B cell (primary cell): ENCODE results near the gene TMEM203. TPM values are rescaled to one million over a fixed set of nuclear protein-coding genes. Genes with fewer than 3 reads are reported as not detected.

Source experiments
- ATAC-seq: fragments of 200-7000 bp; cut with Tn5 transposase; one replicate; pipeline ENCODE4 v1.10.0; 2021; ENCODE audit warnings: low read depth, mild to moderate bottlenecking, moderate number of reproducible peaks, moderate library complexity
- CTCF ChIA-PET: fragments of 350-600 bp; sonication (Branson Sonifier 250); formaldehyde crosslinking; loops from one replicate; lab custom pipeline; 2021; ENCODE audit warnings: antibody characterized with exemption, inconsistent platforms; lab: Charles Lee
- POLR2A ChIA-PET: fragments of 350-600 bp; sonication (Branson Sonifier 250); formaldehyde crosslinking; loops from one replicate; lab custom pipeline; 2021; ENCODE audit warnings: antibody characterized with exemption; lab: Charles Lee
- DNase-seq: peaks from one replicate; pipeline ENCODE4 v3.0.0; 2013
- H2AFZ ChIP-seq: 2 replicates; pipeline ENCODE4 v1.6.1; 2012; ENCODE audit warnings: mild to moderate bottlenecking, low read depth, low read length; ENCODE audit not compliant: insufficient read depth, poor library complexity, severe bottlenecking
- H3K27ac ChIP-seq, 2 donors: 1 replicate in 1 of 2; 2 replicates in 1 of 2; pipeline ENCODE4 v1.5.1; 2012 to 2013; ENCODE audit warnings: low read length in 2 of 2, mild to moderate bottlenecking in 2 of 2, moderate library complexity in 1 of 2
- H3K27me3 ChIP-seq, 4 experiments: fragments of 200-600 bp in 1 of 4; sonication (generic) in 1 of 4; replicated peaks in 1 of 4; 1 replicate in 2 of 4; 2 replicates in 2 of 4; pipeline versions ENCODE4 v1.6.1 to v1.7.0; 2013 to 2016; ENCODE audit warnings: low read length in 3 of 4, mild to moderate bottlenecking in 2 of 4, mixed read lengths in 1 of 4, moderate library complexity in 1 of 4; ENCODE audit not compliant: insufficient read depth in 4 of 4, control insufficient read depth in 3 of 4; ENCODE audit errors: control extremely low read depth in 1 of 4
- H3K36me3 ChIP-seq, 2 experiments: replicated peaks in 1 of 2; 1 replicate in 1 of 2; 2 replicates in 1 of 2; pipeline versions ENCODE4 v1.6.1 to v1.7.1; 2013; ENCODE audit warnings: low read length in 1 of 2; ENCODE audit not compliant: insufficient read depth in 2 of 2, control insufficient read depth in 1 of 2; ENCODE audit errors: control extremely low read depth in 1 of 2, extremely low read depth in 1 of 2
- H3K4me1 ChIP-seq, 2 donors: fragments of 200-600 bp in 1 of 2; sonication (generic) in 1 of 2; 1 replicate in 1 of 2; 2 replicates in 1 of 2; pipeline versions ENCODE4 v1.5.1 to v1.6.1; 2013 to 2017; ENCODE audit warnings: low read length in 2 of 2; ENCODE audit not compliant: control insufficient read depth in 2 of 2, insufficient read depth in 2 of 2
- H3K4me2 ChIP-seq: replicated peaks from 2 replicates; pipeline ENCODE3; 2012; ENCODE audit warnings: mild to moderate bottlenecking, low read depth, low read length; ENCODE audit not compliant: poor library complexity, severe bottlenecking
- H3K4me3 ChIP-seq, 5 experiments: fragments of 200-600 bp in 1 of 5; sonication (generic) in 1 of 5; 1 replicate in 3 of 5; 2 replicates in 2 of 5; pipeline versions ENCODE4 v1.5.1 to v1.7.0; 2011 to 2016; ENCODE audit warnings: low read length in 4 of 5, mild to moderate bottlenecking in 4 of 5, low read depth in 2 of 5, control low read depth in 1 of 5, moderate library complexity in 1 of 5; ENCODE audit not compliant: insufficient read depth in 1 of 5; ENCODE audit errors: control extremely low read depth in 1 of 5, extremely low read depth in 1 of 5
- H3K79me2 ChIP-seq: fragments of 200-600 bp; sonication (generic); one replicate; pipeline ENCODE4 v1.6.0; 2016; ENCODE audit warnings: low read length; ENCODE audit not compliant: control insufficient read depth, insufficient read depth
- H3K9ac ChIP-seq: fragments of 200-600 bp; sonication (generic); 2 replicates; pipeline ENCODE4 v1.6.1; 2017; ENCODE audit warnings: mild to moderate bottlenecking, low read length, moderate library complexity
- H3K9me3 ChIP-seq, 3 donors: one replicate each; pipeline versions ENCODE4 v1.6.1 to v1.7.1; 2013; ENCODE audit warnings: low read length in 2 of 3; ENCODE audit not compliant: control insufficient read depth in 2 of 3, insufficient read depth in 1 of 3; ENCODE audit errors: control extremely low read depth in 1 of 3
- H4K20me1 ChIP-seq: 2 replicates; pipeline ENCODE4 v1.6.0; 2012; ENCODE audit warnings: mild to moderate bottlenecking, low read length; ENCODE audit not compliant: insufficient read depth, control insufficient read depth, poor library complexity, severe bottlenecking
- H3K27ac Mint-ChIP-seq: one replicate; pipeline ENCODE4 v1.8.0; 2021; ENCODE audit warnings: mixed read lengths
- H3K27me3 Mint-ChIP-seq: one replicate; pipeline ENCODE4 v1.8.0; 2021; ENCODE audit warnings: mixed read lengths
- H3K4me1 Mint-ChIP-seq: one replicate; pipeline ENCODE4 v1.8.0; 2021; ENCODE audit warnings: mixed read lengths
- H3K4me3 Mint-ChIP-seq: one replicate; pipeline ENCODE4 v1.8.0; 2021; ENCODE audit warnings: mixed read lengths
- H3K9me3 Mint-ChIP-seq: one replicate; pipeline ENCODE4 v1.8.0; 2022; ENCODE audit warnings: mixed read lengths; ENCODE audit not compliant: insufficient read depth
- CTCF ChIP-seq: fragments of 200-600 bp; IDR thresholded peaks from one replicate; pipeline ENCODE4 v1.8.0; 2022; ENCODE audit warnings: antibody characterized with exemption, mild to moderate bottlenecking
- EZH2 ChIP-seq: IDR thresholded peaks from 2 replicates; pipeline ENCODE4 v1.6.1; 2012; ENCODE audit warnings: borderline replicate concordance, low read depth, mild to moderate bottlenecking, moderate library complexity, low read length; ENCODE audit not compliant: insufficient read depth, poor library complexity, severe bottlenecking
- WGBS: methylation state at CpG from one replicate; pipeline ENCODE4 v1.1.5; 2013; ENCODE audit warnings: missing lambda C conversion rate; ENCODE audit not compliant: insufficient coverage; 5-methylcytosine and 5-hydroxymethylcytosine counted together
- intact Hi-C: fragments of 100-400 bp; cut with micrococcal nuclease; formaldehyde crosslinking; loops from one replicate; pipeline ENCODE4 v1.10.0; 2022
- polyA plus RNA-seq: library from polyadenylated mRNA; depleted of rRNA; stranded (reverse); fragments of >200 nt; gene quantifications from 2 replicates; pipeline ENCODE4 v1.2.3, GENCODE V29; 2012
- total RNA-seq, 2 donors: library from RNA; stranded (reverse); fragments of 120-200 nt in 1 of 2; gene quantifications; 1 replicate in 1 of 2; 2 replicates in 1 of 2; pipeline versions ENCODE4 v1.2.3 to v1.2.4, GENCODE V29; 2013 to 2022

Gene TMEM203
- total and polyA plus RNA-seq, 2 donors (not counting 1 experiment from before 2014, with no cell fraction given) = 20.6 to 35.7 TPM

GRCh38 chr9:137206602-137207001 is 1.2 kb upstream of the TMEM203 start:
- intact Hi-C loops = loop anchor here (10.0 kb wide), 1 partner anchor 322 kb away; the partner anchor contains the start of gene TRAF2
- no peak overlapping the region for H2AFZ ChIP-seq
- no peak for TF ChIP-seq CTCF
- TF ChIP-seq EZH2 = no peak
- Mint-ChIP-seq H3K9me3 (no peaks in the 10 kb centered on the region), H3K4me1 (peaks cover 37% of the 10 kb centered on the region), H3K27me3 (no peaks in the 10 kb centered on the region), H3K4me3 (peak overlapping the region; percentile 93), H3K27ac (peak overlapping the region; percentile 88)
- peaks cover 31 to 44% of the 10 kb centered on the region in 2 donors for H3K4me1 ChIP-seq
- peaks cover 43% of the 10 kb centered on the region for H4K20me1 ChIP-seq
- H3K79me2 ChIP-seq = peaks cover 58% of the 10 kb centered on the region
- peak overlapping the region in 1 of 5 experiments; percentile 66 for H3K4me3 ChIP-seq
- peak overlapping the region; percentile 84 for H3K9ac ChIP-seq
- H3K36me3 ChIP-seq = peaks cover 0 to 5% of the 10 kb centered on the region in 2 experiments
- H3K27me3 ChIP-seq = no peaks in the 10 kb centered on the region
- no peaks in the 10 kb centered on the region for H3K9me3 ChIP-seq
- 86% methylated on average over 7 of the region's 7 CpGs for WGBS
- DNase-seq = no peak
- POLR2A ChIA-PET = interaction anchor here (1.1 to 2.1 kb wide), 4 partner anchors 16 to 77 kb away, joined by 3 to 10 read pairs (median 4); partner anchors contain the start of genes ANAPC2, RNF208, SSNA1 and TUBB4B
- H3K27ac ChIP-seq = no peak overlapping the region
- H3K4me2 ChIP-seq = peak overlapping the region; percentile 85
- CTCF ChIA-PET = interaction anchor here (1.3 to 2.1 kb wide), 3 partner anchors 19 to 30 kb away, joined by 4 to 5 read pairs (median 4); partner anchors contain the start of genes CYSRT1 and RNF224
- no peak for ATAC-seq

- POLR2A ChIA-PET = interaction anchor here (0.5 to 2.1 kb wide), 3 partner anchors 16 to 35 kb away, joined by 3 to 10 read pairs (median 4); partner anchors contain the start of genes ANAPC2, RNF208 and SSNA1
- peak overlapping the region; percentile 55 to 96 (median 86) for H3K4me3 ChIP-seq
Observed at GRCh38 chr9:137204731-137205125, 720 bp downstream of the TMEM203 start.

More at GRCh38 chr9:137204731-137205125, 720 bp downstream of the TMEM203 start:
- CTCF ChIA-PET = interaction anchor here (0.6 to 1.6 kb wide), 3 partner anchors 14 to 23 kb away, joined by 3 to 7 read pairs (median 4); partner anchors contain the start of gene RNF224
- Histone ChIP-seq H3K36me3 (peaks cover 0 to 5% of the 10 kb centered on the region in 2 experiments), H3K4me1 (peaks cover 38 to 51% of the 10 kb centered on the region in 2 donors), H3K27me3 (no peaks in the 10 kb centered on the region), H3K4me2 (peak overlapping the region; percentile 85), H3K27ac (peak overlapping the region; percentile 73 to 89), H3K9me3 (no peaks in the 10 kb centered on the region), H3K9ac (peak overlapping the region; percentile 84), H2AFZ (peak overlapping the region; percentile 88), H3K79me2 (peaks cover 62% of the 10 kb centered on the region), H4K20me1 (peaks cover 43% of the 10 kb centered on the region)
- H3K9me3 Mint-ChIP-seq = no peaks in the 10 kb centered on the region
- TF ChIP-seq EZH2 (no peak), CTCF (no peak)
- no peaks in the 10 kb centered on the region for H3K27me3 Mint-ChIP-seq
- 21% methylated on average over 21 of the region's 21 CpGs for WGBS
- no peak for ATAC-seq
- intact Hi-C loops = loop anchor here (1.0 to 10.0 kb wide), 4 partner anchors 16 to 320 kb away; partner anchors contain the start of genes ANAPC2, SSNA1 and TRAF2
- peaks cover 46% of the 10 kb centered on the region for H3K4me1 Mint-ChIP-seq
- peak overlapping the region; percentile 90 for H3K27ac Mint-ChIP-seq
- no peak for DNase-seq
- peak overlapping the region; percentile 93 for H3K4me3 Mint-ChIP-seq
